Adrenal gland (tissue), 12 donors: ENCODE measurements around the gene KAZN. TPM values are rescaled to one million over a fixed set of nuclear protein-coding genes. Genes with fewer than 3 reads are reported as not detected.

Experiments
- DNase-seq, 7 donors: peaks; one replicate each; pipeline ENCODE4 v3.0.0-alpha.2; 2019 to 2020
- H3K27ac ChIP-seq, 5 donors: fragments of 200-600 bp; sonication (generic) in 4 of 5; 1 replicate in 3 of 5; 2 replicates in 2 of 5; pipeline versions ENCODE4 v1.5.1 to v1.8.0; 2016 to 2020; ENCODE audit warnings: mild to moderate bottlenecking in 1 of 5
- H3K27me3 ChIP-seq: fragments of 200-600 bp; 2 replicates; pipeline ENCODE4 v1.8.0; 2021
- H3K36me3 ChIP-seq, 2 donors: fragments of 200-600 bp; replicated peaks in 1 of 2; 1 replicate in 1 of 2; 2 replicates in 1 of 2; pipeline versions ENCODE4 v1.5.1 to v1.8.0; 2018 to 2022
- H3K4me1 ChIP-seq, 2 donors: fragments of 200-600 bp; replicated peaks in 1 of 2; 1 replicate in 1 of 2; 2 replicates in 1 of 2; pipeline versions ENCODE4 v1.5.1 to v1.8.0; 2018 to 2021
- H3K4me3 ChIP-seq, 4 donors: fragments of 200-600 bp; sonication (generic) in 3 of 4; one replicate each; pipeline ENCODE4 v1.5.1; 2016 to 2018
- H3K9me3 ChIP-seq, 3 donors: fragments of 200-600 bp; sonication (generic) in 1 of 3; replicated peaks in 1 of 3; 1 replicate in 2 of 3; 2 replicates in 1 of 3; pipeline versions ENCODE4 v1.5.1 to v1.8.0; 2016 to 2021
- CTCF ChIP-seq, 6 experiments: fragments of 450-650 bp in 4 of 6; fragments of 200-600 bp in 2 of 6; sonication (generic) in 1 of 6; IDR thresholded peaks; 1 replicate in 5 of 6; 2 replicates in 1 of 6; pipeline versions ENCODE4 v1.5.1 to v1.8.0; 2016 to 2021; ENCODE audit warnings: antibody characterized with exemption in 6 of 6, mild to moderate bottlenecking in 2 of 6, moderate library complexity in 1 of 6
- POLR2A ChIP-seq, 2 donors: fragments of 450-650 bp; IDR thresholded peaks; one replicate each; pipeline ENCODE4 v1.6.1; 2017; ENCODE audit warnings: antibody characterized with exemption in 2 of 2, mild to moderate bottlenecking in 2 of 2, moderate library complexity in 1 of 2
- WGBS, 4 donors: extraction: QIAGEN DNeasy Blood & Tissue Kit in 2 of 4; methylation state at CpG; one replicate each; pipeline versions ENCODE4 v1.1.5 to v1.1.7; 2013 to 2017; 5-methylcytosine and 5-hydroxymethylcytosine counted together
- intact Hi-C, 2 donors: fragments of 100-400 bp; cut with DNase I; formaldehyde crosslinking; loops; one replicate each; pipeline versions ENCODE4 v1.14.1 to v1.15.0; 2022 to 2023
- polyA plus RNA-seq, 3 donors: library from polyadenylated mRNA; stranded (reverse); fragments of 200-250 nt in 2 of 3; fragments of 350-450 nt in 1 of 3; fragmentation: Illumina TruSeq in 1 of 3; extraction: RNeasy Lipid Tissue Mini Kit (QIAGEN cat#74804) in 1 of 3; gene quantifications; one replicate each; pipeline ENCODE4 v1.2.3, GENCODE V29; 2013 to 2014
- total RNA-seq, 9 donors: library from RNA; depleted of rRNA in 4 of 9; stranded (reverse); fragments of >200 nt in 4 of 9; fragments of 120-200 nt in 1 of 9; fragmentation: NEBNext Ultra II Directional in 1 of 9; extraction: Animal tissue kit (Norgen Biotek cat#: 25700) in 1 of 9; gene quantifications; one replicate each; pipeline versions ENCODE4 v1.1.0 to v1.2.4, GENCODE V29; 2013 to 2023
- donor health status: healthy with polysubstance abuse.
- donor health status: Bipolar disorder and iron deficiency.
- donor health status: DM: yes; HTN: yes; CAD: no.
- donor health status: DM: no; HTN: no; CAD: no.
- donor health status: DM: no; HTN: no; CAD: no.
- donor health status: DM: yes; HTN: yes; CAD: no.

The KAZN gene
- total and polyA plus RNA-seq, 12 donors, result 5.9 to 63.4 (median 29.5) TPM

- TF ChIP-seq CTCF (IDR thresholded peaks at IDR 0.05) (no peak), POLR2A (IDR thresholded peaks at IDR 0.05) (no peak)
- no peak for DNase-seq
- 68 to 80% (median 72%) methylated on average over 15 of the region's 15 CpGs for WGBS, 4 donors
- Histone ChIP-seq H3K9me3 (no peaks in the 10 kb centered on the region), H3K27ac (no peak overlapping the region), H3K36me3 (no peaks in the 10 kb centered on the region), H3K27me3 (peaks cover 3% of the 10 kb centered on the region), H3K4me3 (no peak overlapping the region), H3K4me1 (no peaks in the 10 kb centered on the region)
- intact Hi-C loops, result no loop called here
These were observed 160.7 kb downstream of the KAZN start for GRCh38 chr1:14759042-14759818.

GRCh38 chr1:14759843-14760242 is 161.4 kb downstream of the KAZN start:
- no peaks in the 10 kb centered on the region for H3K9me3 ChIP-seq
- no peak for DNase-seq
- TF ChIP-seq CTCF (IDR thresholded peaks at IDR 0.05) (no peak), POLR2A (IDR thresholded peaks at IDR 0.05) (no peak)
- WGBS, 4 donors, result 79 to 90% (median 87%) methylated on average over 7 of the region's 7 CpGs
- peaks cover 3% of the 10 kb centered on the region for H3K27me3 ChIP-seq
- no peaks in the 10 kb centered on the region for H3K36me3 ChIP-seq
- intact Hi-C loops, result no loop called here
- H3K4me1 ChIP-seq, result no peaks in the 10 kb centered on the region
- H3K27ac ChIP-seq, result no peak overlapping the region
- no peak overlapping the region for H3K4me3 ChIP-seq

GRCh38 chr1:14760780-14761179 is 162.3 kb downstream of the KAZN start:
- Histone ChIP-seq H3K27ac (no peak overlapping the region), H3K36me3 (no peaks in the 10 kb centered on the region), H3K9me3 (no peaks in the 10 kb centered on the region), H3K4me1 (no peaks in the 10 kb centered on the region), H3K27me3 (peaks cover 3% of the 10 kb centered on the region), H3K4me3 (no peak overlapping the region)
- DNase-seq, result no peak
- intact Hi-C loops, result no loop called here
- 88 to 94% (median 89%) methylated on average over 4 to 5 of the region's 5 CpGs for WGBS, 4 donors
- TF ChIP-seq POLR2A (IDR thresholded peaks at IDR 0.05) (no peak), CTCF (IDR thresholded peaks at IDR 0.05) (no peak)

- Histone ChIP-seq H3K27me3 (peaks cover 3% of the 10 kb centered on the region), H3K36me3 (no peaks in the 10 kb centered on the region), H3K4me1 (no peaks in the 10 kb centered on the region), H3K4me3 (no peak overlapping the region), H3K27ac (no peak overlapping the region), H3K9me3 (no peaks in the 10 kb centered on the region)
- 63 to 67% (median 65%) methylated on average over 9 of the region's 9 CpGs for WGBS, 4 donors
- DNase-seq, result no peak
- intact Hi-C loops, result no loop called here
- no peak for TF ChIP-seq CTCF (IDR thresholded peaks at IDR 0.05)
- no peak for TF ChIP-seq POLR2A (IDR thresholded peaks at IDR 0.05)
These were observed 163.0 kb downstream of the KAZN start for GRCh38 chr1:14761291-14762153.
